Measurements from ENCODE around the gene LBX2. TPM values are rescaled to one million over a fixed set of nuclear protein-coding genes. Genes with fewer than 3 reads are reported as not detected.
A peak's percentile ranks its signal among the peaks of the same experiment; 100 is the strongest.

LBX2 gene
- total and polyA plus RNA-seq, 12 donors, result 0.17 to 1.5 (median 0.44) TPM; not detected in 2

GRCh38 chr2:74529357-74530238 lies 30.2 kb upstream of the LBX2 start, which contains the start of the genes AUP1 and HTRA2:
TSS of gene AUP1 (minus strand) at chr2:74529706. CDS start at chr2:74529629, 77 bp downstream.
TSS of gene HTRA2 (plus strand) at chr2:74529933. CDS start at chr2:74530007, 74 bp downstream.
- Histone ChIP-seq H3K36me3 (peaks cover 0 to 66% (median 34%) of the 10 kb centered on the region in 9 donors), H3K4me1 (peaks cover 12 to 35% (median 31%) of the 10 kb centered on the region in 9 donors), H3K9me3 (no peaks in the 10 kb centered on the region), H3K27me3 (no peaks in the 10 kb centered on the region), H3K27ac (peak within 1 kb of the TSS; percentile 72 to 95 (median 91)), H3K4me3 (peak within 1 kb of the TSS; percentile 63 to 97 (median 88))
- no peak for TF ChIP-seq CTCF (IDR thresholded peaks at IDR 0.05)
- intact Hi-C loops (cut with DNase I), result loop anchor here in 7 of 10 donors (1.0 to 5.0 kb wide), 7 partner anchors 22 to 58 kb away; partner anchors contain the start of genes TTC31 (in 5 of the 7), CCDC142 (in 2 of the 7), PCGF1 (in 2 of the 7) and DOK1 (in 1 of the 7)
- WGBS, 2 donors, result 0% methylated on average over 87 of the region's 87 CpGs
- peak; percentile 94 to 98 (median 96) for ATAC-seq
- DNase-seq, result peak; percentile 98

- WGBS, 2 donors, result 16 to 17% methylated on average over 29 of the region's 29 CpGs
- peak overlapping the region; percentile 63 to 97 (median 88) for H3K4me3 ChIP-seq
- H3K27me3 ChIP-seq, result no peaks in the 10 kb centered on the region
- peak overlapping the region; percentile 72 to 95 (median 91) for H3K27ac ChIP-seq
- DNase-seq, result no peak
- peaks cover 0 to 58% (median 34%) of the 10 kb centered on the region in 9 donors for H3K36me3 ChIP-seq
- intact Hi-C loops (cut with DNase I), result loop anchor here in 6 of 10 donors (1.0 to 5.0 kb wide), 5 partner anchors 21 to 46 kb away; partner anchors contain the start of genes TTC31 (in 4 of the 6), PCGF1 (in 2 of the 6), CCDC142 (in 1 of the 6) and DOK1 (in 1 of the 6)
- TF ChIP-seq CTCF (IDR thresholded peaks at IDR 0.05), result no peak
- no peaks in the 10 kb centered on the region for H3K9me3 ChIP-seq
- peaks cover 12 to 35% (median 31%) of the 10 kb centered on the region in 9 donors for H3K4me1 ChIP-seq
- ATAC-seq, result peak in 7 of 8 donors; percentile 0 to 29 (median 7)
Observed at GRCh38 chr2:74528600-74529356, 29.4 kb upstream of the LBX2 start.

DNA sequence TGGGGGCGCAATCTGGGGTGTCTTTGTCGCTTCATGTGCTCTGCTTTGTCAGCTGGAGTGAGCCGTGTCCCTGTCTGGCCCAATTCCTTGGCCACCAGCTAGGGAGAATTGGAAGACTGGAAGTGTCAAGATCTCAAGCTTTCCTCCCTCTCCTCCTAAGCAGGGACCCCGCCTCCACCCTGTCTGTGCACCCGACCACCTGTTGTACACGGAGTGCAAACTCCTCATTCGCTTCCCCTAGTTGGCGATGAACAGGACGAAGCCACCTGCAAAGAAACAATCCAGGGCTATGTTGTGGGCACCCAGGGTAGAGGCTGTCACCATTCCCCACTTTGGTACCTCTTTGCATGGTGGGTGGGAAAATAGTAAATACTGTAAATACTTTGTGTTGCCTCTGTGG lies 28.3 kb upstream of the LBX2 start:
- peaks cover 0 to 48% (median 29%) of the 10 kb centered on the region in 9 donors for H3K36me3 ChIP-seq
- DNase-seq (no peak), ATAC-seq (no peak)
- intact Hi-C loops (cut with DNase I), result loop anchor here in 3 of 10 donors (2.0 to 5.0 kb wide), 3 partner anchors 25 to 45 kb away; partner anchors contain the start of genes CCDC142 (in 1 of the 3), DOK1 (in 1 of the 3) and TTC31 (in 1 of the 3)
- no peak for TF ChIP-seq CTCF (IDR thresholded peaks at IDR 0.05)
- no peaks in the 10 kb centered on the region for H3K27me3 ChIP-seq
- no peak overlapping the region for H3K4me3 ChIP-seq
- H3K27ac ChIP-seq, result no peak overlapping the region
- H3K4me1 ChIP-seq, result peaks cover 12 to 35% (median 31%) of the 10 kb centered on the region in 9 donors
- no peaks in the 10 kb centered on the region for H3K9me3 ChIP-seq
- 97 to 98% methylated on average over 9 of the region's 9 CpGs for WGBS, 2 donors
